Measurements from ENCODE around the gene CATSPER1.

DNA sequence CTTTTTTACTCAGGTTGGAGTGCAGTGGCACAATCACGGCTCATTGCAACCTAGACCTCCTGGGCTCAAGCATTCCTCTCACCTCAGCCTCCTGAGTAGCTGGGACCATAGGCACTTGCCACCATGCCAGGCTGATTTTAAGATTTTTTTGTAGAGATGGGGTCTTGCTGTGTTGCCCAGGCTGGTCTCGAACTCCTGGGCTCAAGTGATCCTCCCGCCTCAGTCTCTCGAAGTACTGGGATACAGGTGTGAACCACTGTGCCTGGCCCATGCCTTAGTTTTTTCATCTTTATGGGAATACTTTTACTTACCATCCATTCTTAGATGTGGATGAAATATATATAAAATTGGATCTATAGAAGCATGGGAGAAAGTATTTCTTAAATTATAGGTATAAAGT, 49.0 kb upstream of the CATSPER1 start:
- TF ChIP-seq, protein P1, sequence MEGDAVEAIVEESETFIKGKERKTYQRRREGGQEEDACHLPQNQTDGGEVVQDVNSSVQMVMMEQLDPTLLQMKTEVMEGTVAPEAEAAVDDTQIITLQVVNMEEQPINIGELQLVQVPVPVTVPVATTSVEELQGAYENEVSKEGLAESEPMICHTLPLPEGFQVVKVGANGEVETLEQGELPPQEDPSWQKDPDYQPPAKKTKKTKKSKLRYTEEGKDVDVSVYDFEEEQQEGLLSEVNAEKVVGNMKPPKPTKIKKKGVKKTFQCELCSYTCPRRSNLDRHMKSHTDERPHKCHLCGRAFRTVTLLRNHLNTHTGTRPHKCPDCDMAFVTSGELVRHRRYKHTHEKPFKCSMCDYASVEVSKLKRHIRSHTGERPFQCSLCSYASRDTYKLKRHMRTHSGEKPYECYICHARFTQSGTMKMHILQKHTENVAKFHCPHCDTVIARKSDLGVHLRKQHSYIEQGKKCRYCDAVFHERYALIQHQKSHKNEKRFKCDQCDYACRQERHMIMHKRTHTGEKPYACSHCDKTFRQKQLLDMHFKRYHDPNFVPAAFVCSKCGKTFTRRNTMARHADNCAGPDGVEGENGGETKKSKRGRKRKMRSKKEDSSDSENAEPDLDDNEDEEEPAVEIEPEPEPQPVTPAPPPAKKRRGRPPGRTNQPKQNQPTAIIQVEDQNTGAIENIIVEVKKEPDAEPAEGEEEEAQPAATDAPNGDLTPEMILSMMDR (IDR thresholded peaks at IDR 0.05), result no peak
- TF ChIP-seq POLR2A (IDR thresholded peaks at IDR 0.05), result no peak

Measured in adrenal gland (tissue), 5 donors.